ENCODE measurements around the gene MCF2L2. TPM values are rescaled to one million over a fixed set of nuclear protein-coding genes. Genes with fewer than 3 reads are reported as not detected.
"Not testable (repeated sequence)": the region's sequence is repeated elsewhere in the genome, so short reads cannot be mapped to it uniquely, and the experiment has no call there.

Gene MCF2L2
- total RNA-seq, 1 donor, result under 0.01 TPM

- no peak overlapping the region for H2AFZ ChIP-seq (ENCODE audit: low read length)
- H3K36me3 ChIP-seq (ENCODE audit: insufficient read depth, low read length), result no peaks in the 10 kb centered on the region
- DNase-seq (ENCODE audit: insufficient read length, low spot score, missing footprints), result no peak
- no peak for TF ChIP-seq CTCF (IDR thresholded peaks at IDR 0.05; ENCODE audit: extremely low read depth, low read depth, low read length)
- no peaks in the 10 kb centered on the region for H3K27me3 ChIP-seq (ENCODE audit: insufficient read depth, low read length)
- no peak overlapping the region for H3K4me2 ChIP-seq (ENCODE audit: insufficient read depth, low read length)
- H3K4me1 ChIP-seq (ENCODE audit: insufficient read depth, low read length), result no peaks in the 10 kb centered on the region
- no peak overlapping the region for H3K4me3 ChIP-seq (ENCODE audit: insufficient read depth, low read length)
- H3K27ac ChIP-seq (ENCODE audit: low read depth, low read length), result no peak overlapping the region
- no peaks in the 10 kb centered on the region for H4K20me1 ChIP-seq (ENCODE audit: insufficient read depth, low read length)
- H3K9me3 ChIP-seq (ENCODE audit: low read depth, low read length), result peaks cover 4% of the 10 kb centered on the region
- no peaks in the 10 kb centered on the region for H3K79me2 ChIP-seq (ENCODE audit: insufficient read depth, low read length)
These were observed 186.0 kb downstream of the MCF2L2 start for GRCh38 chr3:183242431-183242830.

GRCh38 chr3:183239046-183239445 is 189.4 kb downstream of the MCF2L2 start:
- H3K36me3 ChIP-seq (ENCODE audit: insufficient read depth, low read length), result no peaks in the 10 kb centered on the region
- H2AFZ ChIP-seq (ENCODE audit: low read length), result no peak overlapping the region
- H3K9me3 ChIP-seq (ENCODE audit: low read depth, low read length), result peaks cover 4% of the 10 kb centered on the region
- no peak for TF ChIP-seq CTCF (IDR thresholded peaks at IDR 0.05; ENCODE audit: extremely low read depth, low read depth, low read length)
- H3K4me3 ChIP-seq (ENCODE audit: insufficient read depth, low read length), result no peak overlapping the region
- H3K4me1 ChIP-seq (ENCODE audit: insufficient read depth, low read length), result no peaks in the 10 kb centered on the region
- no peak overlapping the region for H3K27ac ChIP-seq (ENCODE audit: low read depth, low read length)
- no peaks in the 10 kb centered on the region for H3K79me2 ChIP-seq (ENCODE audit: insufficient read depth, low read length)
- H3K4me2 ChIP-seq (ENCODE audit: insufficient read depth, low read length), result no peak overlapping the region
- no peak for DNase-seq (ENCODE audit: insufficient read length, low spot score, missing footprints)
- H4K20me1 ChIP-seq (ENCODE audit: insufficient read depth, low read length), result no peaks in the 10 kb centered on the region
- no peaks in the 10 kb centered on the region for H3K27me3 ChIP-seq (ENCODE audit: insufficient read depth, low read length)

DNA sequence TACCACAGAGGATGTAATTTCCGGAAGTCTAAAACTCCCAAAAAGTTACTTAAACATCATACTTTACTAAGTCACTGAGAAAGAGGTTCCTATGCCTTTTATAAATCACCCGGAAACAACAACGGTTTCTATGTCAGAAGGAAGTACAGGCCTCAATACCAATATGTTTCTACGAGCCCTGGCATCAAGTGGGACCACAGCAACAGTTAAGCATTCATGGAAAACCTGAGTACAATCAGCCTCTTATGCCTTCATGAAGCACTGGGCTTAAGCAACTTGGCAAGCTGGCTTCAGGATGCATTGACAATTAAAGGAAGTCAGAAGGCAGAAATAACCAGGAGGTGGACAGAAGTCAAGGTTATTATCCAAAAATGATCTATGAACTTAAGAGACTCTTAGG is 194.5 kb downstream of the MCF2L2 start:
- Histone ChIP-seq H3K9me3 (ENCODE audit: low read depth, low read length) (no peaks in the 10 kb centered on the region), H2AFZ (ENCODE audit: low read length) (no peak overlapping the region), H3K27ac (ENCODE audit: low read depth, low read length) (no peak overlapping the region), H4K20me1 (ENCODE audit: insufficient read depth, low read length) (no peaks in the 10 kb centered on the region), H3K79me2 (ENCODE audit: insufficient read depth, low read length) (no peaks in the 10 kb centered on the region), H3K27me3 (ENCODE audit: insufficient read depth, low read length) (no peaks in the 10 kb centered on the region), H3K4me1 (ENCODE audit: insufficient read depth, low read length) (no peaks in the 10 kb centered on the region), H3K4me2 (ENCODE audit: insufficient read depth, low read length) (no peak overlapping the region), H3K36me3 (ENCODE audit: insufficient read depth, low read length) (no peaks in the 10 kb centered on the region), H3K4me3 (ENCODE audit: insufficient read depth, low read length) (no peak overlapping the region)
- DNase-seq (ENCODE audit: insufficient read length, low spot score, missing footprints), result no peak
- TF ChIP-seq CTCF (IDR thresholded peaks at IDR 0.05; ENCODE audit: extremely low read depth, low read depth, low read length), result no peak

DNA sequence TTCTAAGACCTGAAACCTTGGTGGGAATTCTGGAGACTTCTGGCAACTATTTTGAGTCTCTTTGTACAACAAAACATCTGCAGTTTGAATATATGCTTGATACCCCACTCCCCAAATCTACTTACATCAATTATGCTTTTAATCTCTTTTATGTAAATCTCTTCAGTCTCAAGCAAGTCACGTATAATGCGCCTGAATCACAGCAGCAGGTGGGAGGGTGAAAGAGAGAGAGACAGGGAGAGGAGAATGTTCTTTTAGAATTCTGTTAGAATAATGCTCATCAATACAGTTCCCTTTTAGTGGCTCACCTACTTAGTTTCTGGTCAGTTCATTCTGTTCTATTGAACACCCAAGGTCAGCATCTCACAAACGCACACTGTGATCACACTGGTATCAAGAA is 197.6 kb downstream of the MCF2L2 start:
- TF ChIP-seq CTCF (IDR thresholded peaks at IDR 0.05; ENCODE audit: extremely low read depth, low read depth, low read length), result no peak
- Histone ChIP-seq H3K9me3 (ENCODE audit: low read depth, low read length) (no peaks in the 10 kb centered on the region), H4K20me1 (ENCODE audit: insufficient read depth, low read length) (no peaks in the 10 kb centered on the region), H2AFZ (ENCODE audit: low read length) (no peak overlapping the region), H3K4me1 (ENCODE audit: insufficient read depth, low read length) (no peaks in the 10 kb centered on the region), H3K4me2 (ENCODE audit: insufficient read depth, low read length) (no peak overlapping the region), H3K4me3 (ENCODE audit: insufficient read depth, low read length) (no peak overlapping the region), H3K79me2 (ENCODE audit: insufficient read depth, low read length) (no peaks in the 10 kb centered on the region), H3K27ac (ENCODE audit: low read depth, low read length) (no peak overlapping the region), H3K36me3 (ENCODE audit: insufficient read depth, low read length) (no peaks in the 10 kb centered on the region), H3K27me3 (ENCODE audit: insufficient read depth, low read length) (no peaks in the 10 kb centered on the region)
- DNase-seq (ENCODE audit: insufficient read length, low spot score, missing footprints), result no peak

DNA sequence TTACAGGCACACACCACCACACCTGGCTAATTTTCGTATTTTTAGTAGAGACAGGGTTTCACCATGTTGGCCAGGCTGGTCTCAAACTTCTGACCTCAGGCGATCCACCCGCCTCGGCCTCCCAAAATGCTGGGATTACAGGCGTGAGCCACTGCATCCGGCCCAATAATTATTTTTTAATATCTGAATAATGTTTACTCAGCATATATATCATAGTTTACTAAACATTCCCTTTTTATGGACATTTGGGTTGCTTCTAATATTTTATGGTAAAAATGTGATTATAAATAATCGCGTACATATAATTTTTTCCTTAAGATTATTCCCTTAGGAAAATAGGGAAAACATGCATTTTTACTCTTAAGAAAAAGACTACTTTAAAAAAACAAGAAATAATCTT is 198.2 kb downstream of the MCF2L2 start:
- not testable (repeated sequence) for H2AFZ ChIP-seq (ENCODE audit: low read length); H4K20me1 ChIP-seq (ENCODE audit: insufficient read depth, low read length); H3K9me3 ChIP-seq (ENCODE audit: low read depth, low read length); DNase-seq (ENCODE audit: insufficient read length, low spot score, missing footprints); H3K27ac ChIP-seq (ENCODE audit: low read depth, low read length); H3K4me1 ChIP-seq (ENCODE audit: insufficient read depth, low read length); H3K79me2 ChIP-seq (ENCODE audit: insufficient read depth, low read length); H3K4me3 ChIP-seq (ENCODE audit: insufficient read depth, low read length); H3K36me3 ChIP-seq (ENCODE audit: insufficient read depth, low read length); H3K27me3 ChIP-seq (ENCODE audit: insufficient read depth, low read length); H3K4me2 ChIP-seq (ENCODE audit: insufficient read depth, low read length)

Measured in osteoblast (primary cell).